K562 (cell line): Measurements from ENCODE around the gene TCEANC2. TPM values are rescaled to one million over a fixed set of nuclear protein-coding genes. Genes with fewer than 3 reads are reported as not detected.

Experiments used
- ARID1B ChIP-seq: fragments of 450-650 bp; IDR thresholded peaks from 2 replicates; pipeline ENCODE4 v1.6.1; 2016; ENCODE audit warnings: antibody characterized with exemption, mild to moderate bottlenecking, inconsistent platforms
- CBFB ChIP-seq: sonication (generic); formaldehyde crosslinking; IDR thresholded peaks from 2 replicates; pipeline ENCODE4 v1.4.0; 2020; ENCODE audit warnings: mild to moderate bottlenecking, missing genetic modification reagents
- DPF2 ChIP-seq: fragments of 450-650 bp; IDR thresholded peaks from 2 replicates; pipeline ENCODE4 v1.6.1; 2016
- HMGXB4 ChIP-seq: sonication (generic); formaldehyde crosslinking; IDR thresholded peaks from 2 replicates; pipeline ENCODE4 v1.8.1; 2023; ENCODE audit warnings: mild to moderate bottlenecking, missing genetic modification reagents
- ILK ChIP-seq: fragments of 450-650 bp; IDR thresholded peaks from 2 replicates; pipeline ENCODE4 v1.6.1; 2016; ENCODE audit warnings: missing genetic modification characterization, low read depth, mild to moderate bottlenecking, missing compliant biosample characterization, moderate library complexity, borderline replicate concordance
- JUND ChIP-seq, 2 experiments: IDR thresholded peaks; 2 replicates in 1 of 2; 3 replicates in 1 of 2; pipeline ENCODE4 v1.6.1; 2011; ENCODE audit warnings: borderline replicate concordance in 2 of 2, low read depth in 2 of 2, low read length in 2 of 2, improper control_type of control experiment in 1 of 2, missing biosample characterization in 1 of 2, missing genetic modification characterization in 1 of 2, missing genetic modification reagents in 1 of 2
- KDM1A ChIP-seq, 2 experiments: fragments of 450-650 bp; IDR thresholded peaks; 2 replicates each; pipeline ENCODE4 v1.6.1; 2016; ENCODE audit warnings: mild to moderate bottlenecking in 2 of 2
- KHSRP ChIP-seq: fragments of 450-650 bp; IDR thresholded peaks from 2 replicates; pipeline ENCODE4 v1.6.1; 2017
- MTA2 ChIP-seq: fragments of 450-650 bp; IDR thresholded peaks from 2 replicates; pipeline ENCODE4 v1.6.1; 2016; ENCODE audit warnings: low read depth
- NFATC3 ChIP-seq: fragments of 450-650 bp; IDR thresholded peaks from 2 replicates; pipeline ENCODE4 v1.6.1; 2017; ENCODE audit warnings: mild to moderate bottlenecking
- PYGO2 ChIP-seq: fragments of 450-650 bp; IDR thresholded peaks from 2 replicates; pipeline ENCODE4 v1.6.1; 2016; ENCODE audit warnings: mild to moderate bottlenecking, missing genetic modification characterization, moderate library complexity, missing compliant biosample characterization
- SETDB1 ChIP-seq: IDR thresholded peaks from one replicate; pipeline ENCODE4 v1.6.1; 2012; ENCODE audit warnings: low read length, control low read depth, inconsistent platforms
- SMARCA4 ChIP-seq: fragments of 450-650 bp; IDR thresholded peaks from 2 replicates; pipeline ENCODE4 v1.6.1; 2016
- SP1 ChIP-seq: sonication (generic); formaldehyde crosslinking; IDR thresholded peaks from 2 replicates; pipeline ENCODE4 v1.8.1; 2022; ENCODE audit warnings: mild to moderate bottlenecking, missing genetic modification reagents
- SPI1 ChIP-seq: IDR thresholded peaks from 2 replicates; pipeline ENCODE4 v1.6.1; 2011; ENCODE audit warnings: low read depth, low read length, control low read depth, borderline replicate concordance
- SRSF3 ChIP-seq: fragments of 200-400 bp; formaldehyde crosslinking; IDR thresholded peaks from 2 replicates; pipeline ENCODE4 v1.6.1; 2016; ENCODE audit warnings: mild to moderate bottlenecking, low read length, moderate library complexity; ENCODE audit not compliant: insufficient read depth
- TCF7 ChIP-seq: sonication (generic); IDR thresholded peaks from 2 replicates; pipeline ENCODE4 v1.6.1; 2016; ENCODE audit warnings: antibody characterized with exemption, borderline replicate concordance
- TRIM28 ChIP-seq: fragments of 450-650 bp; IDR thresholded peaks from 2 replicates; pipeline ENCODE4 v1.6.1; 2017
- TSC22D4 ChIP-seq: fragments of 450-650 bp; IDR thresholded peaks from 2 replicates; pipeline ENCODE4 v1.6.1; 2016; ENCODE audit warnings: missing genetic modification characterization, missing biosample characterization, control low read depth
- USF2 ChIP-seq: sonication (generic); formaldehyde crosslinking; IDR thresholded peaks from 2 replicates; pipeline ENCODE4 v1.5.0; 2020; ENCODE audit warnings: missing genetic modification reagents
- ZBTB11 ChIP-seq, 3 experiments: fragments of 200-800 bp in 1 of 3; fragments of 250-450 bp in 1 of 3; fragments of 450-650 bp in 1 of 3; sonication (Bioruptor Pico) in 1 of 3; sonication (Bioruptor generic) in 1 of 3; formaldehyde crosslinking in 1 of 3; IDR thresholded peaks; 2 replicates each; pipeline versions ENCODE4 v1.6.1 to v1.8.0; 2016 to 2022; ENCODE audit warnings: mild to moderate bottlenecking in 2 of 3, missing genetic modification characterization in 2 of 3, missing compliant biosample characterization in 1 of 3, moderate library complexity in 1 of 3
- ZNF347 ChIP-seq: fragments of 450-650 bp; formaldehyde crosslinking; IDR thresholded peaks from 2 replicates; pipeline ENCODE4 v1.4.0; 2020; ENCODE audit warnings: low read depth, mild to moderate bottlenecking, moderate library complexity
- polyA plus RNA-seq, 8 experiments: library from polyadenylated mRNA; depleted of rRNA in 4 of 8; stranded (reverse) in 5 of 8; unstranded in 3 of 8; fragments of >200 nt; fragmentation: Nextera tagmentation in 2 of 8; fragmentation: Illumina TruSeq in 1 of 8; extraction: Ambion mirVana in 2 of 8; extraction: Trizol in 1 of 8; gene quantifications; 2 replicates each; pipeline versions ENCODE4 v1.2.1 to v1.2.3, GENCODE V29; 2011 to 2014; ENCODE audit warnings: inconsistent platforms in 1 of 8, missing spikeins in 1 of 8
- total RNA-seq, 7 experiments: library from RNA; depleted of rRNA in 6 of 7; stranded (reverse); fragments of >200 nt in 6 of 7; fragmentation: Illumina TruSeq in 2 of 7; extraction: Trizol in 2 of 7; gene quantifications; 2 replicates each; pipeline versions ENCODE4 v1.2.1 to v1.2.3, GENCODE V29; 2011 to 2021; ENCODE audit warnings: low replicate concordance in 1 of 7
- TF ChIP-seq, protein P1 (sequence below): fragments of 450-650 bp; IDR thresholded peaks from 2 replicates; pipeline ENCODE4 v1.6.1; 2014; ENCODE audit warnings: low read depth, mild to moderate bottlenecking, moderate library complexity, borderline replicate concordance

The TCEANC2 gene
- total and polyA plus RNA-seq, 9 of the 15 experiments (the other 6 are each of a cell fraction or from before 2014, with no cell fraction given), result 3.3 to 10.2 (median 7.0) TPM

- TF ChIP-seq ZBTB11 (CRISPR knock-in tag; IDR thresholded peaks at IDR 0.05) (0 out of 6 replicates have a peak, but pooled peaks of 1 of the 3 experiments have one; percentile 36), NFATC3 (no peak), KHSRP (no peak), TRIM28 (no peak), MTA2 (peak; percentile 50; the same call in 1 of the 2 replicates), HMGXB4 (CRISPR knock-in tag) (no peak), TSC22D4 (no peak), KDM1A (IDR thresholded peaks at IDR 0.05) (peak; percentile 45 to 68; a peak in 2 of 4 replicates), CBFB (CRISPR knock-in tag) (no peak), SP1 (CRISPR knock-in tag) (no peak), JUND (IDR thresholded peaks at IDR 0.05; ENCODE audit: borderline replicate concordance, low read depth, low read length) (peak; percentile 53; the same call in 1 of the 2 replicates), JUND (tag; IDR thresholded peaks at IDR 0.05; ENCODE audit: borderline replicate concordance, low read depth, low read length) (peak; percentile 58; the same call in 1 of the 3 replicates), ARID1B (peak; percentile 83), PYGO2 (tag) (no peak), ZNF347 (CRISPR knock-in tag) (no peak), SPI1 (no peak), USF2 (CRISPR knock-in tag) (no peak), SETDB1 (no peak), DPF2 (peak; percentile 58), ILK (tag) (no peak), SMARCA4 (peak; percentile 63), SRSF3 (no peak), TCF7 (no peak)
- TF ChIP-seq, protein P1, sequence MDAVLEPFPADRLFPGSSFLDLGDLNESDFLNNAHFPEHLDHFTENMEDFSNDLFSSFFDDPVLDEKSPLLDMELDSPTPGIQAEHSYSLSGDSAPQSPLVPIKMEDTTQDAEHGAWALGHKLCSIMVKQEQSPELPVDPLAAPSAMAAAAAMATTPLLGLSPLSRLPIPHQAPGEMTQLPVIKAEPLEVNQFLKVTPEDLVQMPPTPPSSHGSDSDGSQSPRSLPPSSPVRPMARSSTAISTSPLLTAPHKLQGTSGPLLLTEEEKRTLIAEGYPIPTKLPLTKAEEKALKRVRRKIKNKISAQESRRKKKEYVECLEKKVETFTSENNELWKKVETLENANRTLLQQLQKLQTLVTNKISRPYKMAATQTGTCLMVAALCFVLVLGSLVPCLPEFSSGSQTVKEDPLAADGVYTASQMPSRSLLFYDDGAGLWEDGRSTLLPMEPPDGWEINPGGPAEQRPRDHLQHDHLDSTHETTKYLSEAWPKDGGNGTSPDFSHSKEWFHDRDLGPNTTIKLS, result no peak
These were observed 54.7 kb downstream of the TCEANC2 start (continued) for GRCh38 chr1:54108156-54108555.
